Chondrocyte (in vitro differentiated cells): Measurements from ENCODE around the gene PUS1. TPM values are rescaled to one million over a fixed set of nuclear protein-coding genes. Genes with fewer than 3 reads are reported as not detected.

Experiments used
- DNase-seq: peaks from one replicate; pipeline ENCODE4 v3.0.0; 2021; ENCODE audit warnings: mixed read lengths, low spot score
- H3K27ac Mint-ChIP-seq: one replicate; pipeline ENCODE4 v1.8.0; 2021; ENCODE audit warnings: mild to moderate bottlenecking, moderate library complexity, mixed read lengths; ENCODE audit not compliant: unreplicated experiment
- H3K27me3 Mint-ChIP-seq: 2 replicates; pipeline ENCODE4 v1.8.0; 2021; ENCODE audit warnings: low read depth, mixed read lengths
- H3K36me3 Mint-ChIP-seq: 2 replicates; pipeline ENCODE4 v1.8.0; 2021; ENCODE audit warnings: low read depth, mixed read lengths
- H3K4me1 Mint-ChIP-seq: 2 replicates; pipeline ENCODE4 v1.8.0; 2021; ENCODE audit warnings: low read depth, mild to moderate bottlenecking, mixed read lengths
- H3K4me3 Mint-ChIP-seq: one replicate; pipeline ENCODE4 v1.8.0; 2021; ENCODE audit warnings: mild to moderate bottlenecking, moderate library complexity, mixed read lengths; ENCODE audit not compliant: unreplicated experiment
- H3K9me3 Mint-ChIP-seq: 2 replicates; pipeline ENCODE4 v1.8.0; 2021; ENCODE audit warnings: low read depth, mixed read lengths
- CTCF ChIP-seq: fragments of 200-600 bp; sonication (generic); IDR thresholded peaks from 2 replicates; pipeline ENCODE4 v1.5.0; 2021; ENCODE audit warnings: antibody characterized with exemption, mild to moderate bottlenecking, moderate library complexity
- total RNA-seq: library from RNA; stranded (reverse); gene quantifications from 3 replicates; pipeline ENCODE4 v1.2.1, GENCODE V29; 2021

The PUS1 gene
- total RNA-seq, 1 donor from 2014 or later, result 19.8 TPM

- Mint-ChIP-seq H3K36me3 (peaks cover 17% of the 10 kb centered on the region), H3K27me3 (no peaks in the 10 kb centered on the region), H3K4me3 (peak overlapping the region; percentile 81), H3K9me3 (no peaks in the 10 kb centered on the region), H3K27ac (peak overlapping the region; percentile 66), H3K4me1 (peaks cover 20% of the 10 kb centered on the region)
- TF ChIP-seq CTCF, result no peak
- no peak for DNase-seq
Measured at GRCh38 chr12:131930510-131930909, 1.4 kb downstream of the PUS1 start.

GRCh38 chr12:131933387-131933786 lies 4.3 kb downstream of the PUS1 start:
- Mint-ChIP-seq H3K27me3 (no peaks in the 10 kb centered on the region), H3K4me3 (no peak overlapping the region), H3K4me1 (peaks cover 15% of the 10 kb centered on the region), H3K36me3 (peaks cover 20% of the 10 kb centered on the region), H3K9me3 (no peaks in the 10 kb centered on the region), H3K27ac (no peak overlapping the region)
- TF ChIP-seq CTCF, result no peak
- peak; percentile 64 for DNase-seq

- H3K27ac Mint-ChIP-seq, result no peak overlapping the region
- peak; percentile 43 for DNase-seq
- H3K4me1 Mint-ChIP-seq, result peaks cover 15% of the 10 kb centered on the region
- no peak for TF ChIP-seq CTCF
- no peaks in the 10 kb centered on the region for H3K27me3 Mint-ChIP-seq
- H3K36me3 Mint-ChIP-seq, result peaks cover 20% of the 10 kb centered on the region
- H3K4me3 Mint-ChIP-seq, result no peak overlapping the region
- H3K9me3 Mint-ChIP-seq, result no peaks in the 10 kb centered on the region
Measured at GRCh38 chr12:131934535-131934934, 5.5 kb downstream of the PUS1 start.

GRCh38 chr12:131938082-131938481 lies 9.0 kb downstream of the PUS1 start:
- Mint-ChIP-seq H3K27me3 (no peaks in the 10 kb centered on the region), H3K4me1 (no peaks in the 10 kb centered on the region)

GRCh38 chr12:131939007-131939406 lies 9.9 kb downstream of the PUS1 start:
- Mint-ChIP-seq H3K4me3 (no peak overlapping the region), H3K27ac (no peak overlapping the region), H3K27me3 (no peaks in the 10 kb centered on the region), H3K36me3 (peaks cover 14% of the 10 kb centered on the region), H3K4me1 (no peaks in the 10 kb centered on the region), H3K9me3 (no peaks in the 10 kb centered on the region)
- no peak for TF ChIP-seq CTCF
- DNase-seq, result peak; percentile 57

More at GRCh38 chr12:131938082-131938481, 9.0 kb downstream of the PUS1 start:
- H3K27ac Mint-ChIP-seq, result no peak overlapping the region
- H3K9me3 Mint-ChIP-seq, result no peaks in the 10 kb centered on the region
- H3K36me3 Mint-ChIP-seq, result peaks cover 18% of the 10 kb centered on the region
- DNase-seq, result peak; percentile 10
- no peak overlapping the region for H3K4me3 Mint-ChIP-seq
- no peak for TF ChIP-seq CTCF
